Right lobe of liver (tissue), 4 donors: ENCODE measurements around the gene LGALS3BP.

ENCODE experiments used
- CTCF ChIP-seq, 4 donors: fragments of 200-600 bp in 3 of 4; fragments of 450-650 bp in 1 of 4; IDR thresholded peaks; one replicate each; pipeline versions ENCODE4 v1.5.1 to v1.8.0; 2016 to 2022; ENCODE audit warnings: antibody characterized with exemption in 4 of 4, mild to moderate bottlenecking in 2 of 4
- POLR2A ChIP-seq: fragments of 450-650 bp; IDR thresholded peaks from one replicate; pipeline ENCODE4 v1.6.1; 2017; ENCODE audit warnings: antibody characterized with exemption, mild to moderate bottlenecking
- donor health status: DM: no; HTN: no; CAD: no.
- donor health status: DM: no; HTN: no; CAD: no.
- donor health status: DM: no; HTN: yes; CAD: no.

- TF ChIP-seq POLR2A (no peak), CTCF (IDR thresholded peaks at IDR 0.05) (no peak)
Measured at GRCh38 chr17:79014158-79014758, 34.5 kb upstream of the LGALS3BP start.
